ENCODE data around the gene RTTN. TPM values are rescaled to one million over a fixed set of nuclear protein-coding genes. Genes with fewer than 3 reads are reported as not detected.

RTTN gene
- total RNA-seq, 1 donor from 2014 or later, result 12.1 TPM

DNA sequence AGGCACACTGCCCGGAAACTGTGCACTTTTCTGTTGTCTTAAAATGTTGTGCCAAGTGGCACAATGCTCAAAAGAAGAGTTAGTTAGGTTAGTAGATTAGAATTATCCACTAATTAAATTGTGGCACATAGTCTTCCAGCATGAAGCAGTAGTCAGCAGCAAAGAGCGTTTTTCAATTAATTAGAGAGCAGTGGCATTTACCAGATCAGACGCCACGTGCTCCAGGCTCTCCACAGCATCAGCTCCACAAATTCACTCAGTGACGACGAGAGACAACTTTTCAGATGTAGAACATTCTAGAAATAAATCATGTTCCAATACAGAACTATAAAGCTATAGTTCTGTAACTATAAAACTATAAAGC lies 16.4 kb upstream of the RTTN start:
- DNase-seq (ENCODE audit: low read depth), result no peak
- TF ChIP-seq CTCF (conservative IDR thresholded peaks at IDR 0.05; ENCODE audit: low read depth, low read length), result no peak
- no peak overlapping the region for H3K4me3 ChIP-seq (ENCODE audit: low read depth, low read length)

- no peak for TF ChIP-seq CTCF (conservative IDR thresholded peaks at IDR 0.05; ENCODE audit: low read depth, low read length)
- no peak overlapping the region for H3K4me3 ChIP-seq (ENCODE audit: low read depth, low read length)
- no peak for DNase-seq (ENCODE audit: low read depth)
Measured at GRCh38 chr18:70221156-70221914, 15.8 kb upstream of the RTTN start.

DNA sequence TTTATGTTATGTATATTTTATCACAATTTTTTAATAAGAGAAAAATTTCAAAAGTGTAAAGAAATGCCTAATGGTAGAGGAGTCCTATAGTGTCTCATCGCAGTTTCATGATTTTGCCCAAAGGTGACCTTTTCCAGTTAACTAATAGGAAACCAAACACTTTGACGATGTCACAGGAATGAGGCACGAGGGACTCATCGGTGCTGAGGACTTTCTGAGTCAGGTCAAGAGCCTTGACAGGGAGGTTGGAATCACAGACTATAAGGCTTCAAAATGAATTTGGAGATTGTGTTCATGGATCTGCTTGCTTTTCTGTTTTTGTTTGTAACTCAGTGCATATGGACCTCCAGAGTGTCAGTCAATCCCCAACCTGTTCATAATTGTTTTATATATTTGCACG lies 15.1 kb upstream of the RTTN start:
- DNase-seq (ENCODE audit: low read depth), result no peak
- no peak overlapping the region for H3K4me3 ChIP-seq (ENCODE audit: low read depth, low read length)
- no peak for TF ChIP-seq CTCF (conservative IDR thresholded peaks at IDR 0.05; ENCODE audit: low read depth, low read length)

- no peak for DNase-seq (ENCODE audit: low read depth)
- no peak overlapping the region for H3K4me3 ChIP-seq (ENCODE audit: low read depth, low read length)
- no peak for TF ChIP-seq CTCF (conservative IDR thresholded peaks at IDR 0.05; ENCODE audit: low read depth, low read length)
Measured at GRCh38 chr18:70219688-70220087, 14.2 kb upstream of the RTTN start.

DNA sequence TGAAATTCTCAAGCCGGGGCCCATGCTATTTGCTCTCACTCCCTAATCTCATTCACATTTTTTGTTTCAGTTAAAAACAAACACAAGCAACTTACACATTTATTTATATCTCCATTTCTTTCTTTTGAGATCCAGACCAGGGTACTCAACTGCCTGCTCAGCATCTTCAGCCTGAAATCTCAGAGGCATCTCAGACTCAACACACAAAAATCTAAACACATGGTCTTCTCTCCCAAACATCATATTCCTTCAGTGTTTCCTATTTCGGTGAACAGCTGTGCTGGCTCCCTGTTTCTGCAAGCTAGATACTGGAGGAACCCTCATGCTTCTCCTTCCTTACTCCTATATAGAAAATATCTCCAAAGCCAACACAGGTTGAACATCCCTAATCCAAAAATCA lies 11.3 kb upstream of the RTTN start:
- H3K4me3 ChIP-seq (ENCODE audit: low read depth, low read length), result no peak overlapping the region
- TF ChIP-seq CTCF (conservative IDR thresholded peaks at IDR 0.05; ENCODE audit: low read depth, low read length), result no peak
- DNase-seq (ENCODE audit: low read depth), result no peak

DNA sequence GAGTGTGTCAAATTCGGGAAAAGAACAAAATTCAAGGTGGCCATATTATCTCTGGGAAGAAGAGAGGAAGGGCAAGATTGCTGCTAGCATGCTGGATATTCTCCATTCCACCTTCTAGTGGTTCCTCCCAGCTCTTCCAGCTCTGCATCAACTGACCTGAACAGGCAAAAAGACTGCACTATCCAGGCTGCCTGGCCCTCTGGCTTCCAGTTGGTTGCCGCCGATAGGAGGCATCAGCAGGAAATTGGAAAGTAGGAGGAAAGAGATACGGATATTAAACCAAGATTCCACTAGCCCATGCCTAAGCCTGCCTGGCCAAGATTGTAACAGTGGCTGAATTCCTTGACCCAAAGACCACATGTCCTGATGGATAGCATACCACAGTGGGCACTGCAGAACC lies 1.7 kb upstream of the RTTN start:
- no peak for DNase-seq (ENCODE audit: low read depth)
- TF ChIP-seq CTCF (conservative IDR thresholded peaks at IDR 0.05; ENCODE audit: low read depth, low read length), result no peak
- no peak overlapping the region for H3K4me3 ChIP-seq (ENCODE audit: low read depth, low read length)

GRCh38 chr18:70200286-70200685 lies 5.2 kb downstream of the RTTN start:
- H3K4me3 ChIP-seq (ENCODE audit: low read depth, low read length), result no peak overlapping the region
- TF ChIP-seq CTCF (conservative IDR thresholded peaks at IDR 0.05; ENCODE audit: low read depth, low read length), result no peak
- no peak for DNase-seq (ENCODE audit: low read depth)

Data from epithelial cell of proximal tubule (primary cell).